ENCODE measurements around the gene BICRA.
"Not testable (repeated sequence)": the region's sequence is repeated elsewhere in the genome, so short reads cannot be mapped to it uniquely, and the experiment has no call there.

The BICRA gene

DNA sequence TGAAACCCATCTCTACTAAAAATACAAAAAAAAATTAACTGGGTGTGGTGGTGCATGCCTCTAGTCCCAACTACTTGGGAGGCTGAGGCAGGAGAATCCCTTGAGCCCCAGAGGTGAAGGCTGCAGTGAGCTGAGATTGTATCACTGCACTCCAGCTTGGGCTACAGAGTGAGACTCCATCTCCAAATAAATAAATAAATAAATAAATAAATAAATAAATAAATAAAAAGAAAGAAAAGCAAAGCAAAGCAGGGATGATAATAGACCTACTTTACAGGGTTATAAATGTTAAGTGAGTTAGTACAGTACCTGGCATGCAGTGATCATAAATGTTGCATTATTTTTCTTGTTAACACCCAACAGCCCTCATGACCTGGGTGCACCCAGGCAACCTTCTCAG lies 105.9 kb downstream of the BICRA start:
- DNase-seq (ENCODE audit: low read depth in 2 of 2) = not testable (repeated sequence)

DNA sequence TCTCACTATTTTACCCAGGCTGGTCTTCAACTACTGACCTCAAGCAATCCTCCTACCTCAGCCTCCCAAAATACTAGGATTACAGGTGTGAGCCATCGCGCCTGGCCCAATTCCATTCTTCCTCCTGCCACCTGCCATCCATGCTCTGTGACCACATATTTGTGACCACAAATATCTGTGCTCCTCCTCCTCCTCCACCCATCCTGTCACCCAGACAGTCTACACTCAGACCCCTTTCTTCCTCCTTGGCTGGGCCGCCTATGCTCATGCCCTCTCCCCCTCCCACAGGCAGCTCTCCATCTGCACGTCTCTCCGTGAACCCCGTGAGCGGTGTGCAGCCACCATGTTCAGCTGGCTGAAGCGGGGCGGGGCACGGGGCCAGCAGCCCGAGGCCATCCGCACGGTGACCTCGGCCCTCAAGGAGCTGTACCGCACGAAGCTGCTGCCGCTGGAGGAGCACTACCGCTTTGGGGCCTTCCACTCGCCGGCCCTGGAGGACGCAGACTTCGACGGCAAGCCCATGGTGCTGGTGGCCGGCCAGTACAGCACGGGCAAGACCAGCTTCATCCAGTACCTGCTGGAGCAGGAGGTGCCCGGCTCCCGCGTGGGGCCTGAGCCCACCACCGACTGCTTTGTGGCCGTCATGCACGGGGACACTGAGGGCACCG lies 107.5 kb downstream of the BICRA start:
- DNase-seq (ENCODE audit: low read depth in 2 of 2) = no peak

DNA sequence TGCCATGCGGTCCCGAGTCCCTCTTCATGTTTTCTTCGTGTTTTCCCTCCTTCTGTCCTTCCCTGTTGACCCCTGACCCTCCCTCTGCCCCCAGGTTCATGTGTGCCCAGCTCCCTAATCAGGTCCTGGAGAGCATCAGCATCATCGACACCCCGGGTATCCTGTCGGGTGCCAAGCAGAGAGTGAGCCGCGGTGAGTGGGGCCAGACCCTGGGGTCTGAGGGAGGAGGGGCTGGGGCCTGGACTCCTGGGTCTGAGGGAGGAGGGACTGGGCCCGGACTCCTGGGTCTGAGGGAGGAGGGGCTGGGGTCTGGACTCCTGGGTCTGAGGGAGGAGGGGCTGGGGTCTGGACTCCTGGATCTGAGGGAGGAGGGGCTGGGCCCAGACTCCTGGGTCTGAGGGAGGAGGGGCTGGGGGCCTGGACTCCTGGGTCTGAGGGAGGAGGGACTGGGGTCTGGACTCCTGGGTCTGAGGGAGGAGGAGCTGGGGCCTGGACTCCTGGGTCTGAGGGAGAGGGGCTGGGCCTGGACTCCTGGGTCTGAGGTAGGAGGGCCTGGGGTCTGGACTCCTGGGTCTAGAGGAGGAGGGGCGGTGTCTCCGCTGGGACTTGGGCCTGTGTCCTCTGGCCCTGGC lies 109.6 kb downstream of the BICRA start:
- not testable (repeated sequence) for DNase-seq (ENCODE audit: low read depth in 2 of 2)

DNA sequence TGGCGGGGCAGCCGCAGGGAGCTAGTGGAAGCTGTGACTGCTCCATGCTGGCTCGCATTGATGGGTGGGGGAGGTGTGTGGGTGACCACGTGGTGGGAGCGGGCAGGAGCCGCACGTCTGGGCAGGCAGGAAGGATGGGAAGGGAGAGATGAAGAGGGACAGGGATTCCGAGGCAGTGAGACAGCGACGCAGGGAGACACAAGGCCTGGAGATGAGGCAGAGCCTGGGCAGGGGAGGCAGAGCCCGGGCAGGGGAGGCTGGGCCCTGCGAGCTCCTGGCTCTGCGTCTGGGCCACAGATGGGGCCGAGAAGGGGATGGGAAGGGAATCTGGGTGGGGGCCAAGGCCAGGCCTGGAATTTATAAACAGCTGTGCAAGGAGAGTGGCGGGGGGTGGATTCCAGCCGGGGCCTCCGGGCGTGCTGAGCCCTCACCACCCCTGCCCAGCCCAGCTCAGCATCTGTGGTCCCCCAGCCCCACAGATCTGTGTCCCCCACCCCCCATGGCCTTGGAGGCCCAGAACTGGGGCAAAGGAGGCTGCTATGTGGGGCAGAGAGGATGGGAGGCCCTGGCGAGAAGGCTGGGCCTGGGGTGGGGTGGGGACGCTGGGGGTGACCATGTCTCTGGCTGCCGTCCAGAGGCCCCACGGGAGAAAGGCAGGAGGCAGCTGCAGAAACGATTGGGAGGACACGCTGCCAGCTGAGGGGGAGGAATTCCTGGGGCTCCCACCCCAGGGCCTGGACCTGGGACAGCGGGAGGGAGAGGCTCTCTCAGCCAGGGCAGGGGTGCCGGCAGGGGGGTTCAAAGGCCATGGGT lies 110.3 kb downstream of the BICRA start:
- DNase-seq (ENCODE audit: low read depth in 2 of 2) = no peak

DNA sequence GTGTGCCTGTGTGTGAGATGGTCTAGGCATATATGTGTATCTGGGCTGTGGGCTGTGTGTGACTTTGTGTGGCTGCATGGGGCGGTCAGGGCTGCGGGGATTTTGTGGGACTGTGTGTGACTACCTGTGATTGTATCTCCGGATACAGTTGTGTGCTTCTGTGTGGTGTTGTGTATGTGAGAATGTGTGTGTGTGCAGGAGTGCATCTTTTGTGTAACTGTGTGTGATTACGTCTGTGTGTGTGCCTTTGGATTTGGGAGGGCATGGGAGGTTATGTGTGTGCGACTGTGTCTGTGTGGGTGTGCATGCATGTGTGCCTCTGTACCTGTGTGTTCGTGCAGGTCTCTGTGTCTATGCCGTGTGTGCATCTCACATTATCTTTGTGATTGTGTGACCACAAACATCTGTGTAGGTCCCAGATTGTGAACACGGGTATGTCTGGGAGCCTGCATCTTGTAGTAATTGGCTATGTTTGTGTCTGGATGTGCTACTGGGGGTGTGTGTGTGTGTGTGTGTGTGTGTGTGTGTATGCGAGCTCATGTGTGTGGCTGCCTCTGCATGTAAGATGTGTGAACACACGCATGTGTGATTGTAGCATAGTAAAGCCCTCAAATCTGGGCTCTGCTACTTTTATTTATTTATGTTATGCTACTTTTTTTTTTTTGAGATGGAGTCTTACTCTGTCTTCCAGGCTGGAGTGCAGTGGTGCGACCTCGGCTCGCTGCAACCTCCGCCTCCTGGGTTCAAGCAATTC lies 111.9 kb downstream of the BICRA start:
- no peak for DNase-seq (ENCODE audit: low read depth in 2 of 2)

DNA sequence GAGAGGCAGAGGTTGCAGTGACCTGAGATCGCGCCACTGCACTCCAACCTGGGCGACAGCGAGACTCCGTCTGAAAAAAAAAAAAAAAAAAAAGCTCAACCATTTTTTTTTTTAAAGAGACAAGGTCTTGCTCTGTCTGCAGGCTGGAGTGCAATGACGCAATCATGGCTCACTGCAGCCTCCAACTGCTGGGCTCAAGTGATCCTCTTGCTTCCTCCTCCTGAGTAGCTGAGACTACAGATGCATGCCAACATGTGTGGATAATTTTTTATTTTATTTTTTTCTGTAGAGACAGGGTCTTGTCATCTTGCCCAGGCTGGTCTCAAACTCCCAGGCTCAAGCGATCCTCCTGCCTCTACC lies 114.6 kb downstream of the BICRA start:
- no peak for DNase-seq (ENCODE audit: low read depth in 2 of 2)

DNA sequence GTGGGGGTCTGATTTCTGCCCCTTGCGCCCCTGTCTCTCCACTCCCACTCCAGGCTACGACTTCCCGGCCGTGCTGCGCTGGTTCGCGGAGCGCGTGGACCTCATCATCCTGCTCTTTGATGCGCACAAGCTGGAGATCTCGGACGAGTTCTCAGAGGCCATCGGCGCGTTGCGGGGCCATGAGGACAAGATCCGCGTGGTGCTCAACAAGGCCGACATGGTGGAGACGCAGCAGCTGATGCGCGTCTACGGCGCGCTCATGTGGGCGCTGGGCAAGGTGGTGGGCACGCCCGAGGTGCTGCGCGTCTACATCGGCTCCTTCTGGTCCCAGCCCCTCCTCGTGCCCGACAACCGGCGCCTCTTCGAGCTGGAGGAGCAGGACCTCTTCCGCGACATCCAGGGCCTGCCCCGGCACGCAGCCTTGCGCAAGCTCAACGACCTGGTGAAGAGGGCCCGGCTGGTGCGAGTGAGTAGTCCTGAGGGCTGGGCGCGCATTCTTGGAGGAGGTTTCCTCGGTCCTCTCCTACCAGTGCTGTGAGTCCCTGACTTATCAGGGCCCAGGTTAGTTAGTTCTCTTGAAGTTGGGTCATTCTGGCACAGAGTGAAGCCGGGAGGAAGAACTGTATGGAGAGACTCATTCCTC lies 116.9 kb downstream of the BICRA start:
- no peak for DNase-seq (ENCODE audit: low read depth in 2 of 2)

DNA sequence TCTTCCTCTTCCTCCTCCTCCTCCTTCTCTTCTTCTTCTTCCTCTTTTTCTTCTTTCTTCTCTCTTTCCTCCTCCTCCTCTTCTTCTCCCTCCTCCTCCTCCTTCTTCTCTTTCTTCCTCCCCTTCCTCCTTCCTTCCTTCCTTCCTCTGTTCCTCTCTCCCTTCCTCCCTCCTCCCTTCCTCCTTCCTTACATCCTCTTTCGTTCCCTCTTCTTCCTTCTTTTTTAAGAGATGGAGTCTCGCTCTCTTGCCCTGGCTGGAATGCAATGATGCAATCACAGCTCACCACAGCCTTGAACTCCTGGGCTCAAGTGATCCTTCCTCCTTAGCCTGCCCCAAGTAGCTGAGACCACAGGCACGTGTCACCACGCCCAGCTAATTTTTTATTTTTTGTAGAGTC lies 117.5 kb downstream of the BICRA start:
- no peak for DNase-seq (ENCODE audit: low read depth in 2 of 2)

DNA sequence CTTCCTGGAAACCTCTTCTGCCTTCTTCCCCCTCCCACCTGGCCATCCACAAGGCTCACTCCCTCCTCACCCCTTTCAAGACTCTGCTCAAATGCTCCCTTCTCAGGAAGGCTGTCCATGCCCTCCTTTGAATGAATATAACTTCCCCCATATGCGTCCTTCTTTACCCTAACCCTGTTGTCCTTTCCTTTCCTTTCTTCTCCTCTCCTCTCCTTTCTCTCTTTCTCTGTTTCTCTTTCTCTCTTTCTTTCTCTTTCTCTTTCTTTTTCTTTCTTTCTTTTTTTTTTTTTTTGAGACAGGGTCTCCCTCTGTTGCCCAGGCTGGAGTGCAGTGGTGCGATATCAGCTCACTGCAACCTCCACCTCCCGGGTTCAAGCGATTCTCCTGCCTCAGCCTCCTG lies 119.4 kb downstream of the BICRA start:
- not testable (repeated sequence) for DNase-seq (ENCODE audit: low read depth in 2 of 2)

DNA sequence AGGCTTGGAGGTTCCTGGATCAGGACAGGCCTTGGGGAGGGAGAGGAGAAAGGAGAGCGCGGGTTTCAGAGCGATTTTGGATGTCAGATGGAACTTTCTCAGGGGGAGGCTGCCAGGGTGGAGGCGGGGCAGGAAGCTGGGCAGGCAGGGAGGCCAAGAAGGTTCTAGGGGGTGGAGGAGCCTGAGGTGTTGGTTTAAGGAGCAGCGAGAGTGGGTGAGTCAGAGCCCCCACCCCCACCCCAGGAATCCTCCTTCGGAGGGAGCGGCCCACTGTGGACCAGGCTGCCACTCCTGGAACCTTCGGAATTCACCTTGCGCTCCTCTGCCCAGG lies 120.5 kb downstream of the BICRA start:
- DNase-seq (ENCODE audit: low read depth in 2 of 2) = no peak

DNA sequence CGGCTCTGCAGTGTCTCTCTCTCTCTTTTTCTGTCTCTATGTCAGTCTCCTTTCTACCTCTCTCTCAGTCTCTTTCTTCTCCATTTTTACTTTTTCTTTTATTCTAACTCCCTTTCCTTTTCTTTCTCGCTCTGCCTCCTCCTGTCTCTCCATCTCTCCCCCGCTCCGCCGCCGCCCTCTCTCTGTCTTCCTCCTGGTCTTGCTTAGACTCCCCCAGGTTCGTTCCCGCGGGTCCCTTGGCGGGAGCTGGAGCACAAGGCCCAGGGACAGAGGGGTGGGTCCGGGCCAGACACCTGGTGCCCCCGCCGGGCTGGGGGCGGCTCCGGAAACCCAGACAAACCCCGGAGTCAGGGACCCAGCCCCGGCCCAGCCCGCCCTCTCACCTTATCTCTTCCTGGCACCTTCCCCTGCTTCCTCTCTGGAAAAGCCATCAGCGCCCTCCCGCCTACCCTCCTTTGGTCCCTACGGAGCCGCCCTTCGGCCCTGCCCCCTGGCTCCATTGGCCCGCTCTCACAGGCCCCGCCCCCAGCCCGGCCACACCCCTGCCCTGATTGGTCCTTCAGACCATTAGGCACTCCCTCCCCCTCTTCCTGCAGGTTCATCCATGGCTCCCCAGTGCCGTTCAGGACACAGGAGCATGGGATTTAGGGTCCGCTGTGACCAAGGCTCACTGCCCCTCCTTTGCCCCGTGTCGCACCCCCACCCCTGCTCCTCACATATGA lies 121.0 kb downstream of the BICRA start:
- no peak for DNase-seq (ENCODE audit: low read depth in 2 of 2)

DNA sequence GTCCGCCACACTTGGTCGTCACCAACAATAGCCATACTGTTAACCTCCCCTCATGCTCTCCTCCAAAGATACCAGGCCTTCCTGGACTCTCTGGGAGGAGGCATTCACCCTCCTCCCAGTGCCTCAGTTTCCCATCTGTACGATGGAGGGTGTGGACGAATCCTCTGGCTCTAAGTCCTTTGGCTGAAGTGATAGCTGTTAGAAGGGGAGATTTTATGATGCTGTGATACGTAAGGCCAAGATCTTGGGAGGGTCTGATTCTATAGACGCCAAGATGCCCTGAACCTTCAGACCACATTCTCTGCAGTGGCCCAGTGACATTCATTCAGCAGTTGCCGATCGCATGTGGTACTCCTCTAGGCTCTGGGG lies 121.6 kb downstream of the BICRA start:
- DNase-seq (ENCODE audit: low read depth in 2 of 2) = no peak

DNA sequence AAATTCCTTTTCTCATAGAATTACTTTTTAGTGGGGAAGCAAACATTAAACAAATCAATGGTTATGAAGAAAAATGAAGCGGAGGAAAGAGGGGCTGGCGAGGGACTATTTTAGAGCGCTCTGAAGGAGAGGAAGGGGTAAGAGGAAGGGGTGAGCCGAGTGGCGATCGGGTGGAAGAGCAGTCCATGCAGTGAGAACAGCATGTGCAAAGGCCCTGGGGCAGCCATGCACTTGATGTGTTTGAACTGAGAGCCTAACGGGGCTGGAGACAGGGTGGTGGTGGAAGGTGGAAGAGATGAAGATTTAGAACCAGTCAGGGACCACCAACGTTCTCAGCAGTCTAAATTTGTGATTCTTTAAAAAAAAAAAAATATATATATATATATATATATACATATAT lies 122.0 kb downstream of the BICRA start:
- DNase-seq (ENCODE audit: low read depth in 2 of 2) = no peak

DNA sequence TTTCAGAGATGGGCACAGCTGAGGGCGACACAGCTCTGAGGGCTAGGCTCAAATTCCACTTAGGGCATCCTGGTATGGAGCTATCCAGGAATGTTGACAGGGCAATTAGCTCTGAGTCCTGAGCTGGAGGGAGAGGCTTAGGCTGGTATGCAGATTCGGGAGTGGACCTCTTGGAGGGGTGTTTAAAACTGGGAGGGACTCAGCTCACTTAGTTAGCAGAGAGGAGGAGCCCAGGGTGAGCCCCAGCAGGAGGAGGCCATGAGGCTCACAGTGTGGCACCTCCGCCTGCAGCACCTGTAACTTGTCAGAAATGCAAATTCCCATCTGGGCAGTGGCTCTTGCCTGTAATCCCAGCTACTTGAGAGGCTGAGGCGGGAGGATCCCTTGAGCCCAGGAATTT lies 126.2 kb downstream of the BICRA start:
- no peak for DNase-seq (ENCODE audit: low read depth in 2 of 2)

DNA sequence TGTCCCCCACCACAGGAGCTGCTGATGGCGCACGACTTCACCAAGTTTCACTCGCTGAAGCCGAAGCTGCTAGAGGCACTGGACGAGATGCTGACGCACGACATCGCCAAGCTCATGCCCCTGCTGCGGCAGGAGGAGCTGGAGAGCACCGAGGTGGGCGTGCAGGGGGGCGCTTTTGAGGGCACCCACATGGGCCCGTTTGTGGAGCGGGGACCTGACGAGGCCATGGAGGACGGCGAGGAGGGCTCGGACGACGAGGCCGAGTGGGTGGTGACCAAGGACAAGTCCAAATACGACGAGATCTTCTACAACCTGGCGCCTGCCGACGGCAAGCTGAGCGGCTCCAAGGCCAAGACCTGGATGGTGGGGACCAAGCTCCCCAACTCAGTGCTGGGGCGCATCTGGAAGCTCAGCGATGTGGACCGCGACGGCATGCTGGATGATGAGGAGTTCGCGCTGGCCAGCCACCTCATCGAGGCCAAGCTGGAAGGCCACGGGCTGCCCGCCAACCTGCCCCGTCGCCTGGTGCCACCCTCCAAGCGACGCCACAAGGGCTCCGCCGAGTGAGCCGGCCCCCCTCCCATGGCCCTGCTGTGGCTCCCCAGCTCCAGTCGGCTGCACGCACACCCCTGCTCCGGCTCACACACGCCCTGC lies 132.1 kb downstream of the BICRA start:
- DNase-seq (ENCODE audit: low read depth in 2 of 2) = no peak

DNA sequence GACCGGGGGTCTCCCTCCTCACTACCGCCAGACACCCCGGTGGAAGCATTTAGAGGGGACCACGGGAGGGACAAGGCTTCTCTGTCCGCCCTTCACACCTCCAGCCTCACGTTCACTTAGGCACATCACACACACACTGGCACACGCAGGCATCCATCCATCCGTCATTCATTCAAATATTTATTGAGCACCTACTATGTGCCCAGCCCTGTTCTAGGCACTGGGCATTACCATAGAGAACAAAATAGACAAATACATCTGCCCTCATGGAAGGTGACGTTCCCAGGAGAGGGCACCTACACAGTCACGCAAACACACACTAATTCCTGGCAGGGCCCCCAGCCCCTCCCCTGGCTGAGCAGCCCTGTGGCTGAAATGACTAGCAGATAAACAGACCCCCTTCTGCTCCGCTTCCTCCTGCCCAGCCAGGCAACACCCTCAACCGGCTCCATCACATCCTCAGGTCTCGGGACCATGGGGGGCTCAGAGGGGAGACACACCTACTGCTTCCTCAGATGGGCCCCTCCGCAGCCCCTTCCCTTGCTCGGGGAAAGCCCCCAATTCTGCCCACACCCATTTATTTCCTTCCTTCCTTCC lies 132.7 kb downstream of the BICRA start:
- no peak for DNase-seq (ENCODE audit: low read depth in 2 of 2)

DNA sequence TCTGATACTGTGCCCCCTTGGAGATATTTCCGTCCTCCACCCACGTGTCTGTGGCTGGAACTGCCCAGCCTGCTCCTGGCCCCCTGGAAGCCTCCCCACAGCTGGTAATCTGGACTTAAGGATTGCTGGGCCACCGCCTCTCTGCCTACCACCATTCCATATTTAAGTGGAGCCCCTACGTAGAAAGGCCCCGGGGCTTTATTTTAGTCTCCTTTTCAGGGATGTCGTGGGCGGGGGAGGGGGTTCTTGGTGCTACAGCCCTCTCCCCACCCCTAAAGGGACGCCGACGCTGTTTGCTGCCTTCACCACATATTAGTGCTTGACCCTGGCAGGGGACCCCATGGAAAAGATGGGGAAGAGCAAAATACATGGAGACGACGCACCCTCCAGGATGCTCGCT lies 133.7 kb downstream of the BICRA start:
- DNase-seq (ENCODE audit: low read depth in 2 of 2) = no peak

DNA sequence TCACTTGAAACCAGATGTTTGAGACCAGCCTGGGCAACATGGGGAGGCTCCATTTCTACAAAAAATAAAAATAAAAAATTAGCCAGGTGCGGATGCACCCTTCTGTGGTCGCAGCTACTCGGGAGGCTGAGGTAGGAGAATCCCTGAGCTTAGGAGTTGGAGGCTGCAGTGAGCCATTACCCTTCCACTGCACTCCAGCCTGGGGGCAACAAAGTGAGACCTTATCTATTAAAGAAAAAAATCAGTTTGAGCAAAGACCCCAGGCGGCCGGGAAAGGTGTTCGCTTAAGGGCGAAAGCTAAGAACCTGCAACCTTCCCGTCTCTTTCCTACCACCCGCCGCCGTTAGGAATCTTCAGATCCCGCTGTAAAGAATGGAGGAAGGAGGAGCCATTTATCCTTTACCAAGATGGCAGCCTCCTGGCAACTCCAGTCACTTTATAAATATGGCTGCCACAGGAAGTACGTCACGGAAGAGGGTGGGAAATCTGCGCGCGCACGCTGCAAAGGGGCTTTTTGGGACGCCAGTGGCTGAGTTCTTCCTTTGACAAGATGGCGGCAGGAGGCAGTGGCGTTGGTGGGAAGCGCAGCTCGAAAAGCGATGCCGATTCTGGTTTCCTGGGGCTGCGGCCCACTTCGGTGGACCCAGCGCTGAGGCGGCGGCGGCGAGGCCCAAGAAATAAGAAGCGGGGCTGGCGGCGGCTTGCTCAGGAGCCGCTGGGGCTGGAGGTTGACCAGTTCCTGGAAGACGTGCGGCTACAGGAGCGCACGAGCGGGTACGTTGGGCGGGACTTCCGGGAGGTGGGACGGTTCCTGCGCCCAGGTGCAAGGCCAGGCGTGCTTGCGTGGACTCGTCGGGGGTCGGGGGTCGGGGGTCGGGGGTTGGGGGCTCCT lies 136.3 kb downstream of the BICRA start, which contains the start of gene NOP53:
Gene NOP53 (plus strand): TSS at position 537 of the 892 bp plus-strand sequence. CDS start 14 bp downstream, at position 551.
- DNase-seq (ENCODE audit: low read depth in 2 of 2) = peak; percentile 94

DNA sequence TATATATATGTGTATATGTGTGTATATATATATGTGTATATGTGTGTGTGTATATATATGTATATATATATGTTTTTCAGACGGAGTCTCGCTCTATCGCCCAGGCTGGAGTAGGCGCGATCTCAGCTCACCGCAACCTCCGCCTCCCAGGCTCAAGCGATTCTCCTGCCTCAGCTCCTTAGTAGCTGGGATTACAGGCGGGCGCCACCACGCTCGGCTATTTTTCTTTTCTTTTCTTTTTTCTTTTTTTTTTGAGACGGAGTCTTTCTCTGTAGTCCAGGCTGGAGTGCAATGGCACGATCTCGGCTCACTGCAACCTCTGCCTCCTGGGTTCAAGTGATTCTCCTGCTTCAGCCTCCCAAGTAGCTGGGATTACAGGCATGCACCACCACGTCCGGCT lies 137.2 kb downstream of the BICRA start:
- DNase-seq (ENCODE audit: low read depth in 2 of 2) = not testable (repeated sequence)
